ENCODE data around the gene MYEOV.

MYEOV gene

DNA sequence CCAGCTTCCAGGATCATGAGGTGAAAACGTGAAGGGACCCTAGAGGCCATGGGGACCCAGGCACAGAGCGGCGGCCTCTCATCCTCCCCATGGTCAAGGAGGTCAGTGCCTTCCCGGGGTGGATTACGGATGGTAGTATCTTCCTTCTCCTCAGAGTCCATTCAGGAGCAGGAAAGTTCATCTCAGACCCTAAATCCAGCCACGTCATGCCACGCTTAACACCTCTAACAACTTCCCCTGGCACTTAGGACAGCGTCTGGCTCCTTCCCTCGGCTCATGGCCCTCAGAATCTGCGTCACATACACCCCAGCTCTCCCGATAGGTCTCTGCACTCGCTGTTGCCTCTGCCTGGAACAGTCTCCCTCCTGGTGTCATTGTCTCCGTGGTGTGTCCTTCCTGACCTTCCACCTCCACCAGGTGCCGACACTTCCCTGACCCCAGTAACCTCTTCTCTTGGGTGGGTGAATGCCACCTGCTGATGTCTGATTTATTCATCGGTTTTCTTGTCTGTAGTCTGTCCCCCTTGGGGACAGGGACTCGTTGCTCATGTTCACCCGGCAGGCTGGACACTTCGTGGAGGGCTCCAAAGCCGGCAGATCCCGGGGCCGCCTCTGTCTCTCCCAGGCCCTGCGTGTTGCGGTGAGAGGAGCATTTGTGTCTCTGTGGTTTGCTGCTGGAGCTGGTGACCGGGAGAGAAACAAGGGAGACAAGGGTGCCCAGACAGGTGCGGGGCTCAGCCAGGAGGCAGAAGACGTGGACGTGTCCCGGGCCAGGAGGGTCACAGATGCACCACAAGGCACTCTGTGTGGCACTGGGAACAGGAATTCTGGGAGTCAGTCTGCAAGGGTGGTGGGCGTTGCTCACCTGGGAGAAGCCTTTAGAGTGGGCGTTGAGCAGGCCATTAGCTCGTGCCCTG is 1.4 kb downstream of the MYEOV start:
- no peak for TF ChIP-seq CTCF (conservative IDR thresholded peaks at IDR 0.05; ENCODE audit: low read depth)
- POLR2A ChIA-PET (ENCODE audit: low non-redundant PET): no interaction called here
- DNase-seq (ENCODE audit: low spot score): no peak
- peak overlapping the region; percentile 95 for H3K27ac ChIP-seq
- CTCF ChIA-PET: no interaction called here

GRCh38 chr11:69295995-69296889 is 2.3 kb downstream of the MYEOV start:
- peak; percentile 57 for DNase-seq (ENCODE audit: low spot score)
- peak overlapping the region; percentile 95 for H3K27ac ChIP-seq
- TF ChIP-seq CTCF (conservative IDR thresholded peaks at IDR 0.05; ENCODE audit: low read depth): no peak
- ChIA-PET CTCF (interaction anchor here (0.6 to 1.2 kb wide), 5 partner anchors 11 to 387 kb away, joined by 3 to 9 read pairs (median 7); no protein-coding TSS in a partner anchor), POLR2A (ENCODE audit: low non-redundant PET) (no interaction called here)

GRCh38 chr11:69296890-69297786 is 3.2 kb downstream of the MYEOV start:
- POLR2A ChIA-PET (ENCODE audit: low non-redundant PET): no interaction called here
- CTCF ChIA-PET: interaction anchor here (0.7 to 1.2 kb wide), 5 partner anchors 166 to 386 kb away, joined by 3 to 9 read pairs (median 7); no protein-coding TSS in a partner anchor
- no peak for TF ChIP-seq CTCF (conservative IDR thresholded peaks at IDR 0.05; ENCODE audit: low read depth)
- H3K27ac ChIP-seq: peak overlapping the region; percentile 95
- DNase-seq (ENCODE audit: low spot score): peak; percentile 95

GRCh38 chr11:69297787-69298266 is 3.9 kb downstream of the MYEOV start:
- DNase-seq (ENCODE audit: low spot score): peak; percentile 27
- CTCF ChIA-PET: interaction anchor here (0.8 kb wide), 1 partner anchor 346 kb away, joined by 3 read pairs; no protein-coding TSS in a partner anchor

More at GRCh38 chr11:69297787-69298266, 3.9 kb downstream of the MYEOV start:
- no peak for TF ChIP-seq CTCF (conservative IDR thresholded peaks at IDR 0.05; ENCODE audit: low read depth)
- peak overlapping the region; percentile 95 for H3K27ac ChIP-seq
- POLR2A ChIA-PET (ENCODE audit: low non-redundant PET): interaction anchor here (1.2 kb wide), 1 partner anchor 341 kb away, joined by 4 read pairs; no protein-coding TSS in a partner anchor

All from RWPE1 (cell line).